CD4-positive, alpha-beta T cell (primary cell): ENCODE measurements around the gene UNC13A. TPM values are rescaled to one million over a fixed set of nuclear protein-coding genes. Genes with fewer than 3 reads are reported as not detected.

Source experiments
- ATAC-seq: fragments of 200-7000 bp; cut with Tn5 transposase; one replicate; pipeline ENCODE4 v1.10.0; 2022; ENCODE audit warnings: mild to moderate bottlenecking; ENCODE audit not compliant: poor library complexity
- CTCF ChIA-PET: fragments of 350-600 bp; sonication (Branson Sonifier 250); formaldehyde crosslinking; loops from one replicate; lab custom pipeline; 2021; ENCODE audit warnings: antibody characterized with exemption, inconsistent platforms; lab: Charles Lee
- POLR2A ChIA-PET: fragments of 350-600 bp; sonication (Branson Sonifier 250); formaldehyde crosslinking; loops from one replicate; lab custom pipeline; 2021; ENCODE audit warnings: antibody characterized with exemption, inconsistent platforms; lab: Charles Lee
- DNase-seq, 14 experiments: peaks; one replicate each; pipeline ENCODE4 v3.0.0-alpha.2; 2013 to 2020; ENCODE audit warnings: mixed read lengths in 2 of 14
- H3K27ac ChIP-seq, 2 donors: one replicate each; pipeline versions ENCODE4 v1.5.1 to v1.7.0; 2013; ENCODE audit warnings: low read length in 2 of 2, low read depth in 1 of 2, mild to moderate bottlenecking in 1 of 2
- H3K27me3 ChIP-seq, 2 experiments: 1 replicate in 1 of 2; 2 replicates in 1 of 2; pipeline versions ENCODE4 v1.6.1 to v1.7.0; 2013; ENCODE audit warnings: low read length in 2 of 2, control low read depth in 1 of 2, mild to moderate bottlenecking in 1 of 2, moderate library complexity in 1 of 2; ENCODE audit not compliant: insufficient read depth in 2 of 2, control insufficient read depth in 1 of 2
- H3K36me3 ChIP-seq: one replicate; pipeline ENCODE4 v1.6.1; 2013; ENCODE audit warnings: low read length, control low read depth; ENCODE audit not compliant: insufficient read depth
- H3K4me1 ChIP-seq: one replicate; pipeline ENCODE4 v1.6.1; 2013; ENCODE audit warnings: low read length, control low read depth; ENCODE audit not compliant: insufficient read depth
- H3K4me3 ChIP-seq: one replicate; pipeline ENCODE4 v1.5.1; 2013; ENCODE audit warnings: mild to moderate bottlenecking, low read length, moderate library complexity
- H3K9me3 ChIP-seq, 2 experiments: 1 replicate in 1 of 2; 2 replicates in 1 of 2; pipeline versions ENCODE4 v1.6.1 to v1.7.0; 2013; ENCODE audit warnings: low read length in 2 of 2, mild to moderate bottlenecking in 2 of 2, control low read depth in 1 of 2, moderate library complexity in 1 of 2; ENCODE audit not compliant: control insufficient read depth in 1 of 2, insufficient read depth in 1 of 2
- H3K27ac Mint-ChIP-seq: one replicate; pipeline ENCODE4 v1.8.0; 2020; ENCODE audit warnings: mixed read lengths
- H3K27me3 Mint-ChIP-seq: one replicate; pipeline ENCODE4 v1.8.0; 2021; ENCODE audit warnings: mixed read lengths
- H3K36me3 Mint-ChIP-seq: one replicate; pipeline ENCODE4 v1.8.0; 2021; ENCODE audit warnings: low read depth, mixed read lengths
- H3K4me1 Mint-ChIP-seq: one replicate; pipeline ENCODE4 v1.8.0; 2021; ENCODE audit warnings: low read depth, mixed read lengths
- H3K4me3 Mint-ChIP-seq: one replicate; pipeline ENCODE4 v1.8.0; 2020; ENCODE audit warnings: mild to moderate bottlenecking, mixed read lengths
- H3K9me3 Mint-ChIP-seq: one replicate; pipeline ENCODE4 v1.8.0; 2020; ENCODE audit warnings: mixed read lengths
- CTCF ChIP-seq: fragments of 200-600 bp; IDR thresholded peaks from one replicate; pipeline ENCODE4 v1.8.0; 2022; ENCODE audit warnings: antibody characterized with exemption, mild to moderate bottlenecking
- intact Hi-C, 2 experiments: fragments of 100-400 bp; cut with DNase I in 1 of 2; cut with micrococcal nuclease in 1 of 2; formaldehyde crosslinking; loops; one replicate each; pipeline versions ENCODE4 v1.15.1 to v1.9.0; 2023 to 2025; cut with DNase I, micrococcal nuclease
- total RNA-seq, 174 experiments: library from RNA in 2 of 174; stranded (reverse) in 2 of 174; gene quantifications; one replicate each; pipeline ENCODE4 v1.2.3 and lab custom pipeline; 2021 to 2026

Gene UNC13A
- total RNA-seq, 2 experiments from 2014 or later: 0.11 to 0.14 TPM

GRCh38 chr19:17605761-17606589 lies 82.2 kb downstream of the UNC13A start:
- Histone ChIP-seq H3K9me3 (peaks cover 0 to 17% of the 10 kb centered on the region in 2 experiments), H3K4me3 (peak overlapping the region; percentile 43), H3K36me3 (no peaks in the 10 kb centered on the region), H3K27ac (no peak overlapping the region), H3K27me3 (peaks cover 22 to 25% of the 10 kb centered on the region in 2 experiments), H3K4me1 (peaks cover 14% of the 10 kb centered on the region)
- ChIA-PET POLR2A (interaction anchor here (0.7 to 1.2 kb wide), 3 partner anchors 94 to 327 kb away, joined by 3 to 5 read pairs (median 3); partner anchors contain the start of genes CCDC124, DDA1 and PGLS), CTCF (interaction anchor here (0.7 to 1.2 kb wide), 3 partner anchors 95 to 394 kb away, joined by 3 to 5 read pairs (median 4); partner anchors contain the start of genes PGLS and RPL18A)
- Mint-ChIP-seq H3K27me3 (peaks cover 37% of the 10 kb centered on the region), H3K9me3 (no peaks in the 10 kb centered on the region), H3K36me3 (no peaks in the 10 kb centered on the region), H3K4me3 (peak overlapping the region; percentile 81), H3K4me1 (peaks cover 11% of the 10 kb centered on the region), H3K27ac (peak overlapping the region; percentile 27)
- ATAC-seq (peak; percentile 97), DNase-seq (peak; percentile 65 to 95 (median 82))
- peak; percentile 58 for TF ChIP-seq CTCF
- intact Hi-C loops: loop anchor here (1.0 to 10.0 kb wide), 2 partner anchors 249 kb away; partner anchors contain the start of gene RPL18A (in 1 of the 2)

GRCh38 chr19:17605117-17605516 lies 83.0 kb downstream of the UNC13A start:
- Histone ChIP-seq H3K27ac (no peak overlapping the region), H3K36me3 (no peaks in the 10 kb centered on the region), H3K27me3 (peaks cover 23 to 25% of the 10 kb centered on the region in 2 experiments), H3K9me3 (peaks cover 0 to 17% of the 10 kb centered on the region in 2 experiments), H3K4me3 (no peak overlapping the region), H3K4me1 (peaks cover 14% of the 10 kb centered on the region)
- Mint-ChIP-seq H3K9me3 (no peaks in the 10 kb centered on the region), H3K27me3 (peaks cover 39% of the 10 kb centered on the region), H3K4me3 (no peak overlapping the region), H3K36me3 (no peaks in the 10 kb centered on the region), H3K27ac (no peak overlapping the region), H3K4me1 (peaks cover 11% of the 10 kb centered on the region)
- ATAC-seq (no peak), DNase-seq (no peak)
- ChIA-PET POLR2A (interaction anchor here (1.2 kb wide), 1 partner anchor 93 kb away, joined by 3 read pairs; the partner anchor contains the start of gene PGLS), CTCF (no interaction called here)
- intact Hi-C loops: loop anchor here in 1 of 2 experiments (10.0 kb wide), 1 partner anchor 250 kb away; the partner anchor contains the start of gene RPL18A
- no peak for TF ChIP-seq CTCF

- H3K27me3 ChIP-seq: peaks cover 25% of the 10 kb centered on the region in 2 experiments
- ATAC-seq: no peak
- intact Hi-C loops: loop anchor here in 1 of 2 experiments (10.0 kb wide), 1 partner anchor 250 kb away; the partner anchor contains the start of gene RPL18A
- DNase-seq: no peak
- Mint-ChIP-seq H3K4me1 (peaks cover 11% of the 10 kb centered on the region), H3K36me3 (no peaks in the 10 kb centered on the region), H3K27me3 (peaks cover 39% of the 10 kb centered on the region), H3K4me3 (no peak overlapping the region), H3K9me3 (no peaks in the 10 kb centered on the region), H3K27ac (no peak overlapping the region)
- no peaks in the 10 kb centered on the region for H3K36me3 ChIP-seq
- POLR2A ChIA-PET: no interaction called here
- peaks cover 14% of the 10 kb centered on the region for H3K4me1 ChIP-seq
- no peak overlapping the region for H3K4me3 ChIP-seq
- H3K27ac ChIP-seq: no peak overlapping the region
- CTCF ChIA-PET: no interaction called here
- peaks cover 0 to 13% of the 10 kb centered on the region in 2 experiments for H3K9me3 ChIP-seq
- no peak for TF ChIP-seq CTCF
These were observed 83.7 kb downstream of the UNC13A start for GRCh38 chr19:17604372-17605025.
